Astrocyte (in vitro differentiated cells and primary cell): ENCODE results near the gene LPGAT1. TPM values are rescaled to one million over a fixed set of nuclear protein-coding genes. Genes with fewer than 3 reads are reported as not detected.
A peak's percentile ranks its signal among the peaks of the same experiment; 100 is the strongest.

Source experiments
- DNase-seq: peaks from one replicate; pipeline ENCODE4 v3.0.0-alpha.2; 2010; ENCODE audit warnings: low read depth
- FAIRE-seq: peaks from 2 replicates; lab custom pipeline; 2011; peaks lifted over from hg19 to GRCh38; lab: Jason Lieb, UNC
- H2AFZ ChIP-seq: 2 replicates; pipeline ENCODE4 v1.6.0; 2012; ENCODE audit warnings: low read depth, low read length, inconsistent platforms
- H3K27ac ChIP-seq: 2 replicates; pipeline ENCODE4 v1.5.1; 2011; ENCODE audit warnings: low read depth, low read length, inconsistent platforms
- H3K27me3 ChIP-seq: 2 replicates; pipeline ENCODE4 v1.6.0; 2011; ENCODE audit warnings: low read length, inconsistent platforms; ENCODE audit not compliant: insufficient read depth
- H3K36me3 ChIP-seq: 2 replicates; pipeline ENCODE4 v1.5.1; 2011; ENCODE audit warnings: low read length, inconsistent platforms; ENCODE audit not compliant: insufficient read depth
- H3K4me1 ChIP-seq: 2 replicates; pipeline ENCODE4 v1.5.1; 2011; ENCODE audit warnings: low read length, inconsistent platforms; ENCODE audit not compliant: insufficient read depth
- H3K4me2 ChIP-seq: 2 replicates; pipeline ENCODE4 v1.6.0; 2012; ENCODE audit warnings: low read length, inconsistent platforms
- H3K4me3 ChIP-seq: 2 replicates; pipeline ENCODE4 v1.5.1; 2011; ENCODE audit warnings: low read depth, mild to moderate bottlenecking, low read length, inconsistent platforms; ENCODE audit not compliant: insufficient read depth
- H3K79me2 ChIP-seq: 2 replicates; pipeline ENCODE4 v1.6.0; 2012; ENCODE audit warnings: mild to moderate bottlenecking, low read length, inconsistent platforms; ENCODE audit not compliant: insufficient read depth
- H3K9ac ChIP-seq: 2 replicates; pipeline ENCODE4 v1.6.0; 2012; ENCODE audit warnings: mild to moderate bottlenecking, low read length, inconsistent platforms
- H3K9me3 ChIP-seq: 2 replicates; pipeline ENCODE4 v1.5.1; 2012; ENCODE audit warnings: low read depth, mild to moderate bottlenecking, low read length, inconsistent platforms; ENCODE audit not compliant: insufficient read depth
- H4K20me1 ChIP-seq: 2 replicates; pipeline ENCODE4 v1.6.0; 2012; ENCODE audit warnings: low read length, inconsistent platforms; ENCODE audit not compliant: insufficient read depth
- H3K27ac Mint-ChIP-seq: one replicate; pipeline ENCODE4 v1.8.0; 2021; ENCODE audit warnings: mild to moderate bottlenecking, mixed read lengths; ENCODE audit not compliant: unreplicated experiment
- H3K27me3 Mint-ChIP-seq: one replicate; pipeline ENCODE4 v1.8.0; 2021; ENCODE audit warnings: low read depth, mixed read lengths; ENCODE audit not compliant: unreplicated experiment
- H3K36me3 Mint-ChIP-seq: one replicate; pipeline ENCODE4 v1.8.0; 2021; ENCODE audit warnings: low read depth, mixed read lengths; ENCODE audit not compliant: unreplicated experiment
- H3K4me1 Mint-ChIP-seq: one replicate; pipeline ENCODE4 v1.8.0; 2021; ENCODE audit warnings: low read depth, mixed read lengths; ENCODE audit not compliant: unreplicated experiment
- H3K4me3 Mint-ChIP-seq: one replicate; pipeline ENCODE4 v1.8.0; 2021; ENCODE audit warnings: mild to moderate bottlenecking, moderate library complexity, mixed read lengths; ENCODE audit not compliant: unreplicated experiment
- H3K9me3 Mint-ChIP-seq: one replicate; pipeline ENCODE4 v1.8.0; 2021; ENCODE audit warnings: mild to moderate bottlenecking, mixed read lengths; ENCODE audit not compliant: unreplicated experiment
- CTCF ChIP-seq: IDR thresholded peaks from 2 replicates; pipeline ENCODE4 v1.5.1; 2011; ENCODE audit warnings: low read depth, mild to moderate bottlenecking, inconsistent platforms, low read length, moderate library complexity; ENCODE audit not compliant: insufficient read depth
- EZH2 ChIP-seq: IDR thresholded peaks from 2 replicates; pipeline ENCODE4 v1.6.1; 2012; ENCODE audit warnings: mild to moderate bottlenecking, low read length, inconsistent platforms; ENCODE audit not compliant: insufficient read depth
- total RNA-seq: library from RNA; stranded (reverse); gene quantifications from 2 replicates; pipeline ENCODE4 v1.2.1, GENCODE V29; 2021

LPGAT1 gene
- total RNA-seq, 1 donor from 2014 or later = 36.7 TPM

GRCh38 chr1:211737115-211738035, 93.2 kb downstream of the LPGAT1 start:
- no peaks in the 10 kb centered on the region for H3K36me3 ChIP-seq
- H3K4me2 ChIP-seq = no peak overlapping the region
- DNase-seq = no peak
- H3K27ac ChIP-seq = no peak overlapping the region
- Mint-ChIP-seq H3K27ac (no peak overlapping the region), H3K4me3 (no peak overlapping the region), H3K36me3 (no peaks in the 10 kb centered on the region), H3K9me3 (peaks cover 3% of the 10 kb centered on the region), H3K27me3 (peaks cover 7% of the 10 kb centered on the region), H3K4me1 (peaks cover 34% of the 10 kb centered on the region)
- no peaks in the 10 kb centered on the region for H3K79me2 ChIP-seq
- FAIRE-seq = no peak
- no peaks in the 10 kb centered on the region for H3K27me3 ChIP-seq
- no peak overlapping the region for H3K9ac ChIP-seq
- H3K9me3 ChIP-seq = no peaks in the 10 kb centered on the region
- H3K4me3 ChIP-seq = no peak overlapping the region
- TF ChIP-seq CTCF (no peak), EZH2 (no peak)
- H3K4me1 ChIP-seq = peaks cover 19% of the 10 kb centered on the region
- H4K20me1 ChIP-seq = no peaks in the 10 kb centered on the region
- no peak overlapping the region for H2AFZ ChIP-seq

- no peaks in the 10 kb centered on the region for H4K20me1 ChIP-seq
- peak overlapping the region; percentile 69 for H3K4me2 ChIP-seq
- no peaks in the 10 kb centered on the region for H3K9me3 ChIP-seq
- no peak overlapping the region for H3K4me3 Mint-ChIP-seq
- H3K4me3 ChIP-seq = no peak overlapping the region
- no peak overlapping the region for H3K27ac Mint-ChIP-seq
- peak overlapping the region; percentile 18 for H3K27ac ChIP-seq
- no peaks in the 10 kb centered on the region for H3K79me2 ChIP-seq
- H2AFZ ChIP-seq = no peak overlapping the region
- H3K27me3 ChIP-seq = no peaks in the 10 kb centered on the region
- FAIRE-seq (no peak), DNase-seq (peak; percentile 36)
- H3K36me3 ChIP-seq = no peaks in the 10 kb centered on the region
- peaks cover 3% of the 10 kb centered on the region for H3K9me3 Mint-ChIP-seq
- TF ChIP-seq CTCF = no peak
- TF ChIP-seq EZH2 = no peak
- H3K36me3 Mint-ChIP-seq = no peaks in the 10 kb centered on the region
- peaks cover 13% of the 10 kb centered on the region for H3K27me3 Mint-ChIP-seq
- H3K9ac ChIP-seq = no peak overlapping the region
- peaks cover 19% of the 10 kb centered on the region for H3K4me1 ChIP-seq
- peaks cover 34% of the 10 kb centered on the region for H3K4me1 Mint-ChIP-seq
Measured at GRCh38 chr1:211736351-211736915, 94.1 kb downstream of the LPGAT1 start.
